ENCODE data around the gene NOTUM.
"Not testable (repeated sequence)": the region's sequence is repeated elsewhere in the genome, so short reads cannot be mapped to it uniquely, and the experiment has no call there.

Gene NOTUM

DNA sequence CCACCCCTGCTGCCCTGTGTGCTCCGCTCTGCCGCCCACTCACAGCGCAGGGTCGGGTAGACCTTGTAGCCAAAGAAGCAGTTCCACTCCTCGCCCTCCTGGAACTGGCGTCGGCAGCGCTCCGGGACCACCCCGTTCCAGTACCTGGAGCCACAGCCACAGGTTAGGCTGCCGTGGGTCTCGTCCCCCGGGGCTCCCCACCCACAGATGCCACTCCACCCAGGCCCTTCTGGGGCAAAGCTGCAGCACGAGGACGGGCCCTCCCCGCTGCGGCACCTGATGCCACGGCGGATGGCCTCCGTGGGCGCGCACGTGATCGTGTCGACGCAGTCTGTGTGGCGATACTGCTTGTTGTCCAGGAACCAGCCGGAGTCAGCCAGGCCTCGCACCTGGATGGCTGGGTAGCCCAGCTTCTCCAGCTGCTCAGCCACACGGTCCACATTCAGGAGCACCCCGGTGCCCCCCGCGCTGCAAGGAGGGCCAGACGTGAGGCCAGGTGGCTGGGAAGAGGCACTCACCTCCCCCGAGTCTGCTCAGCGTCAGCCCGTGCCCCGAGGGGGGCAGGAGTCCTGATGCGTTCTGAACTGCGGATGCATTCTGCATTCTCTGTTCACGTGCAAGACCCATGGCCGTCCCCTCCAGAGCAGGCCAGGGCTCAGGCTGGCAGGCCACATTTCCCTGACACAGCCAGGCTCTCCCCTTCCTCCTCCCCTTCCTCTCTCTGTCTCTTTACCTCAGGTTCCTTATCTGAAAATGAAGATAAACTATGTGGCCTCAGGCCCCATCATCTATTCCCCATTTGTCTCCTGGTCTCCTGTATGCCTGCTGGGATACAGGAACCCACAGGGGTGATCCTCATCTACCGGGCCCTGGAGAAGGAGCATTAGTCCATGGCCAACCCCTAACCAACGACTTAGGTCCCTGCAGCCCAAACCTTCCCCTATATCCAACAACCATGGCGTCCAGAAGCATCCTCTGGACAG is 4.1 kb downstream of the NOTUM start:
- DNase-seq: no peak

DNA sequence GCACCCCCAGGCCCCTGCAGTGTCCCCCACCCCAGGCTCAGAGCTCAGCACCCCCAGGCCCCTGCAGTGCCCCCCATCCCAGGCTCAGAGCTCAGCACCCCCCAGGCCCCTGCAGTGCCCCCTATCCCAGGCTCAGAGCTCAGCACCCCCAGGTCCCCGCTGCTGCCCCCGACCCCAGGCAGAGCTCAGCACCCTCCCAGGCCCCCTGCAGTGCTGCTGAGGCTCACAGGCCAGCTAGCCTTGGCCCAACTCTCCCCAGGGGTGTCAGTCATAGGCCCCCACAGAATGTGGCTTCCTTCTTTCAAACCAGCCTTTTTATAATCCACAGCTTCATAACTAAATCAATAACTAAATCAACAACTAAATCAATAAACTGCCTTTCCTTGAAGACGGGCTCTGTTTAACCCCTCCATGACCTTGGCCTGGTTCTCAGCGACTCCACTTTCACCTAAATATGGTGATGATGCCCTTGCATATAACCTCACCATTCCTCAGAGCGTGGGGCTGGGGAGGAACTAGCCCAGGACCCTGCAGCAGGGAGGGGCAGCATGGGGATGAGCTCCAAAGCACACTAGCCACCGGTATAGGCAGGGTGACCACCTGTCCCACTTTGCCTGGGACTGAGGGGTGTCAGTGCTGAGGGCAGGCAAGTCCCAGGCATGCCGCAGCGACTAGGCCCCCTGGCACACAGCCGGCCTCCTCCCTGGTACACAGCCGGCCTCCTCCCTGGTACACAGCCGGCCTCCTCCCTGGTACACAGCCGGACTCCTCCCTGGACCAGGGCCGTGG is 5.0 kb downstream of the NOTUM start:
- DNase-seq: no peak

DNA sequence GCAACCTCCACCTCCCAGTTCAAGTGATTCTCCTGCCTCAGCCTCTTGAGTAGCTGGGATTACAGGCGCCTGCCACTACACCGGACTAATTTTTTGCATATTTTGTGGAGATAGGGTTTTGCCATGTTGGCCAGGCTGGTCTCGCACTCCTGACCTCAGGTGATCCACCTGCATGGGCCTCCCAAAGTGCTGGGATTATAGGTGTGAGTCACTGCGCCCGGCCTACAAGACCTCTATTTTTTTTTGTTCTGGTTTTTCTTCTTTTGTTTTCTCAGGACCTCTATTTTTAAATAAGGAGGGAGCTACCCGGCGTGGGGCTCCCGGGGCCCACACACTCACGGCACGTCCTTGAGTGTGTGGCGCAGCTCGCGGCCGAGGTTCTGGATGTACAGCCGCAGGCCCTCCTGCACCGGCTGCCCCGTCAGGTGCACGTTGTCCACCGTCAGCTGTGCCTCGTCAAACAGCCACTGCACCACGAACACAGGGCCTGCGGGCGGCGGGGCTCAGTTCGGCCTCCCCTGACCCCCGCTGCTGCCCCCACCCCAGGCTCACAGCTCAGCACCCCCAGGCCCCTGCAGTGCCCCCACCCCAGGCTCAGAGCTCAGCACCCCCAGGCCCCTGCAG is 5.8 kb downstream of the NOTUM start:
- no peak for DNase-seq

DNA sequence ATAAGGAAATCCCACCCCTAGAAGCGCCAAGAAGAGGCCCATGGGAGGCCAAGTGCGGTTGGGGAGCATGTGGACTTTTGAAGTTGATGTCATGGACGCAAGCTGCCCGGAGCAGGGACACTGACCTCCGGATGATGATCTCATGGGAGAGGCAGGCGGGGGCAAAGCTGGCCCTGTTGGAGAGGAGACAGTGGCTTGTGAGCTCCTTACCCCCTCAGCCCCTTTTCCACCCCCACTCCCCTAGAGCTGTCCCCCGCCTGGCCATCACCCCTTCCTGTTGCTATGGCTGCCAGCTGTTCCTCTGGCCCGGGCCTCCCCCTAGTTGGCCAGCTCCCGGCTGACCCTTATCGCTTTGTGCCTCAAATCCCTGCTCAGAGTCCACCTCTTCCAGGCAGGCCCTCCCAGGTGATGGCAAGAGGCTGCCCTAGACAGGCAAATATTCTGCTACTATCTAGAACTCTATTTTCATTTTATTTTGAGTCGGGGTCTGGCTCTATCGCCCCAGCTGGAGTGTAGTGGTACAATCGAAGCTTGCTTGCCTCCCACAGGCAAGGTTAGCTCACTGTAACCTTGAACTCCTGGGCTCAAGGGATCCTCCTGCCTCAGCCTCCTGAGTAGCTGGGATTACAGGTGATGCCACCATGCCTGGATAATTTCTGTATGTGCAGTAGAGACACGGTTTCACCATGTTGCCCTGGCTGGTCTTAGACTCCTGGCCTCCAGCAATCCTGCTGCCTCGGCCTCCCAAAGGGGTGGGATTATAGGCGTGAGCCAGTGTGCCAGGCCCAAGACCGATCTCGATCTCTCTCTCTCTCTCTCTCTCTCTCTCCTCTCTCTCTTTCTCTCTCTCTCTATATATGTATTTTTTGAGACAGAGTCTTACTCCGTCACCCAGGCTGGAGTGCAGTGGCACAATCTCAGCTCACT is 6.6 kb downstream of the NOTUM start:
- no peak for DNase-seq

DNA sequence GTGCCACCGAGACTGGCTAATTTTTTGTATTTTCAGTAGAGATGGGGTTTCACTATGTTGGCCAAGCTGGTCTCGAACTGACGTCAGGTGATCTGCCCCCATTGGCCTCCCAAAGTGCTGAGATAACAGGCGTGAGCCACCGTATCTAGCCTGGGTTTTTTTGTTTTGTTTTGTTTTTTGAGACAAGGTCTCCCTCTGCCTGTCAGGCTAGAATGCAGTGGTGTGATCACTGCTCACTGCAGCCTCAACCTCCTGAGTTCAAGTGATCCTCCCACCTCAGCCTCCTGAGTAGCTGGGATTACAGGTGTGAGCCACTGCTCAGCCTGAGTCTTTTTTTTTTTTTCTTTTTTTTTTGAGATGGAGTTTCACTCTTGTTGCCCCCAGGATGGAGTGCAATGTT is 7.5 kb downstream of the NOTUM start:
- not testable (repeated sequence) for DNase-seq

DNA sequence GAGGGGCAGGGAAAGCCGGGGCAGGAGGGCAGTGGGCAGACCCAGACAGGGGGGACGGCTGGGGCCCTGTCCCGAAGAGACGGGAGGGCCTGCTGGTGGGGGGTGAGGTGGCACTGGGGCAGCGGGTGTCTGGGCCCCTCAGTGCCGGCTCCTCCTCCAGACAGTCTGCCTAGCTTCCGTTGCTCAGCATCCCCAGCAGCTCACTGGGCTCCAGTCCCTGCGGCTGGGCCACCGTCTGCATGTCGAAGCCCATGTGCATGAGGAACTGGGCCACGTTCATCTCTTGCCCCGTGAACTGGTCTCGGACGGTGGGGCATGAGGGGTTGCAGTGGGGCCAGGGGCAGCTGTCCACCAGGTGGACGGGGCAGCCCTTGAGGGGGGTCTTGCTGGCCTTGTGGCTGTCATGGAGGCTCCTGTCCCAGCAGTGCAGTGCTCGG is 8.2 kb downstream of the NOTUM start:
- no peak for DNase-seq

- no peak for DNase-seq
Observed at GRCh38 chr17:81951785-81952684, 9.0 kb downstream of the NOTUM start.

GRCh38 chr17:81950501-81950900 is 10.5 kb downstream of the NOTUM start:
- DNase-seq: no peak

- no peak for DNase-seq
Observed at GRCh38 chr17:81948635-81949378, 12.2 kb downstream of the NOTUM start.

DNA sequence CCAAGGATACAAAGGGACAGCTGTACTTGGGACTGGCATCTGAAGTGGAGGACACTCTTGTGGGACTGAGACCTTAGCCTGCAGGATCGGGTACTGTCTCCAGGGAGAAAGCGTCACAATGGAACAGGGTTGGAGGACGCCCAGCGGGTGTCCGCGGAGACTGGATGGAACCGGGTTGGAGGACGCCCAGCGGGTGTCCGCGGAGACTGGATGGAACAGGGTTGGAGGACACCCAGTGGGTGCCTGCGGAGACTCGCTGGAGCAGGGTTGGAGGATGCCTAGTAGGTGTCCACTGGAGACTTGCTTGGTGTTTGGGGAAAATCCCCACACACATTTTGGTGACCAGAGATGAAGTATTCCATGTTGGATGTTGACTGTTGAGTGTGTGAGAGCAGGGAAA is 13.8 kb downstream of the NOTUM start, which contains the start of gene MYADML2:
Gene MYADML2, minus strand, starts transcription at position 45 of the 400 bp plus-strand sequence. CDS start 5,492 bp downstream, outside the sequence.
- no peak for DNase-seq

- no peak for DNase-seq
Observed at GRCh38 chr17:81944858-81945257, 16.1 kb downstream of the NOTUM start.

DNA sequence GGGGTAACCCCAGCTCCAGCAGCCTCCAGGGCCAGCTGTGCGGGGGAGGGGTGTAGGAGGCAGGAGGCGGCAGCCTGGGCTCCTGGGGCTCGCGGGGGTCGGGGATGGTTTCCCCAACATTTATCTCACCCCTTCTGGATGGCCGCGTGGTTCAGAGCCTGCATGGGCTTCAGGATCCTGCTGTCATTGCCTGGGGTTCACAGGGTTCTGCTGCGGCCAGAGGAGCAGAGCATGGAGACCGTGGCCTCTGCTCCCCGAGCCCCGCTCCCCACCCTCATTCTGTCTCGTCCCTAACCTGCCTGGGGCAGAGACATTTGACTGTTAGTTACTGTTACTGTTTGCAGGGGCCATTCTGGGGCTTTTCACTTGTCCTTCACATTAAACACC is 18.8 kb downstream of the NOTUM start:
- no peak for DNase-seq

GRCh38 chr17:81941484-81942166 is 19.4 kb downstream of the NOTUM start:
- peak; percentile 47 for DNase-seq

GRCh38 chr17:81940538-81941483 is 20.2 kb downstream of the NOTUM start:
- no peak for DNase-seq

GRCh38 chr17:81939881-81940385 is 21.1 kb downstream of the NOTUM start:
- no peak for DNase-seq

DNA sequence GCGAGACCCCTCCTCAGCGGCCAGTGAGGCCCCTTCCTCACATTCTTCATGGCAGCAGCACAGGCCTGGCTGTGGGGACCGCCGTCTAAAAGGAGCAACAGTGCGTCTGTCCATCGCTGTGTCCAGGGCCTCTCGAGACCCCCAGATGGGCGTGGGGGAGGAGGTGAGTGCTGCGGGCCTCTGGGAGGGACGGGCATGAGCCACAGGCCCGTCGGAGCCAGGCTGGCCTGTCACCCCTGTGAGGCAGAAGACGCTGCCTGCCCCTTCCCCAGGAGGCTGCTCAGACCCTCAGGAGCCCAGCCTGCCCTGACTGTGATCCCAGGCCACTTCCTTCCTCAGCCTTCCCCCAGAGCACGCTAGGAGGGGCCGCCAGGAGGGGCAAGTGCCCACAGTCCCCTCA is 21.8 kb downstream of the NOTUM start:
- DNase-seq: no peak

- no peak for DNase-seq
Observed at GRCh38 chr17:81935709-81936084, 25.3 kb downstream of the NOTUM start.
